WTC11 (cell line): ENCODE measurements around the gene BPIFB2. TPM values are rescaled to one million over a fixed set of nuclear protein-coding genes. Genes with fewer than 3 reads are reported as not detected.

ENCODE experiments used
- ATAC-seq: fragments of 200-7000 bp; cut with Tn5 transposase; 2 replicates; pipeline ENCODE4 v1.10.0; 2021; ENCODE audit warnings: mild to moderate bottlenecking, moderate library complexity
- CTCF ChIA-PET: fragments of 300-600 bp; sonication (Branson Sonifier 250); formaldehyde crosslinking; loops from one replicate; lab custom pipeline; 2021; ENCODE audit warnings: antibody characterized with exemption; lab: Charles Lee
- POLR2A ChIA-PET: fragments of 350-600 bp; sonication (Branson Sonifier 250); formaldehyde crosslinking; loops from one replicate; lab custom pipeline; 2021; ENCODE audit warnings: antibody characterized with exemption; lab: Charles Lee
- DNase-seq: peaks from one replicate; pipeline ENCODE4 v3.0.0; 2021; ENCODE audit warnings: low spot score
- H3K27ac Mint-ChIP-seq: 2 replicates; pipeline ENCODE4 v1.8.0; 2021; ENCODE audit warnings: mixed read lengths
- H3K27me3 Mint-ChIP-seq: 2 replicates; pipeline ENCODE4 v1.8.0; 2021; ENCODE audit warnings: low read depth, mild to moderate bottlenecking, moderate library complexity, mixed read lengths
- H3K36me3 Mint-ChIP-seq: 2 replicates; pipeline ENCODE4 v1.8.0; 2021; ENCODE audit warnings: mixed read lengths
- H3K4me1 Mint-ChIP-seq: 2 replicates; pipeline ENCODE4 v1.8.0; 2022; ENCODE audit warnings: mixed read lengths
- H3K4me3 Mint-ChIP-seq: 2 replicates; pipeline ENCODE4 v1.8.0; 2021; ENCODE audit warnings: mild to moderate bottlenecking, moderate library complexity, mixed read lengths
- H3K9me3 Mint-ChIP-seq: 2 replicates; pipeline ENCODE4 v1.8.0; 2021; ENCODE audit warnings: mixed read lengths
- ATF1 ChIP-seq: sonication (generic); formaldehyde crosslinking; IDR thresholded peaks from 2 replicates; pipeline ENCODE4 v1.8.1; 2023; ENCODE audit warnings: mild to moderate bottlenecking, moderate library complexity, missing genetic modification reagents
- E2F1 ChIP-seq: sonication (generic); formaldehyde crosslinking; IDR thresholded peaks from 2 replicates; pipeline ENCODE4 v1.8.0; 2022; ENCODE audit warnings: mild to moderate bottlenecking, missing genetic modification reagents
- ELF4 ChIP-seq: sonication (generic); formaldehyde crosslinking; IDR thresholded peaks from 2 replicates; pipeline ENCODE4 v1.8.1; 2022; ENCODE audit warnings: low read depth, mild to moderate bottlenecking, moderate library complexity, missing genetic modification reagents
- JAZF1 ChIP-seq: fragments of 250-450 bp; sonication (Bioruptor Pico); IDR thresholded peaks from 2 replicates; pipeline ENCODE4 v1.9.0; 2021; ENCODE audit warnings: moderate library complexity, mild to moderate bottlenecking, inconsistent platforms
- JUN ChIP-seq: sonication (generic); formaldehyde crosslinking; IDR thresholded peaks from 2 replicates; pipeline ENCODE4 v1.8.0; 2023; ENCODE audit warnings: mild to moderate bottlenecking, missing genetic modification reagents
- NFE2L1 ChIP-seq: sonication (generic); formaldehyde crosslinking; IDR thresholded peaks from 2 replicates; pipeline ENCODE4 v1.8.1; 2023; ENCODE audit warnings: missing genetic modification reagents
- NFYB ChIP-seq: sonication (generic); formaldehyde crosslinking; conservative IDR thresholded peaks from 2 replicates; pipeline ENCODE4 v1.8.0; 2022; ENCODE audit warnings: low read depth, missing genetic modification reagents
- NR3C1 ChIP-seq: sonication (generic); formaldehyde crosslinking; conservative IDR thresholded peaks from 2 replicates; pipeline ENCODE4 v1.8.1; 2023; ENCODE audit warnings: low read depth, mild to moderate bottlenecking, missing genetic modification reagents
- PRRX2 ChIP-seq: fragments of 250-450 bp; sonication (Bioruptor Pico); IDR thresholded peaks from 2 replicates; pipeline ENCODE4 v1.8.0; 2021; ENCODE audit warnings: mild to moderate bottlenecking
- SOX15 ChIP-seq: fragments of 250-450 bp; sonication (Bioruptor Pico); IDR thresholded peaks from 2 replicates; pipeline ENCODE4 v1.9.0; 2021; ENCODE audit warnings: mild to moderate bottlenecking
- SP1 ChIP-seq: sonication (generic); formaldehyde crosslinking; conservative IDR thresholded peaks from 2 replicates; pipeline ENCODE4 v1.8.1; 2022; ENCODE audit warnings: missing genetic modification reagents
- TCF7 ChIP-seq: sonication (generic); formaldehyde crosslinking; IDR thresholded peaks from 2 replicates; pipeline ENCODE4 v1.8.0; 2022; ENCODE audit warnings: mild to moderate bottlenecking, low read depth, missing genetic modification reagents, moderate library complexity
- ZNF121 ChIP-seq: sonication (generic); formaldehyde crosslinking; IDR thresholded peaks from 2 replicates; pipeline ENCODE4 v1.8.0; 2023; ENCODE audit warnings: missing genetic modification reagents
- ZNF138 ChIP-seq: sonication (generic); formaldehyde crosslinking; conservative IDR thresholded peaks from 2 replicates; pipeline ENCODE4 v1.8.1; 2022; ENCODE audit warnings: mild to moderate bottlenecking, moderate library complexity, missing genetic modification reagents
- ZNF263 ChIP-seq: sonication (generic); formaldehyde crosslinking; IDR thresholded peaks from 2 replicates; pipeline ENCODE4 v1.8.1; 2022; ENCODE audit warnings: low read depth, mild to moderate bottlenecking, moderate library complexity, missing genetic modification reagents
- ZNF512 ChIP-seq: sonication (generic); formaldehyde crosslinking; IDR thresholded peaks from 2 replicates; pipeline ENCODE4 v1.8.1; 2022; ENCODE audit warnings: missing genetic modification reagents, borderline replicate concordance
- total RNA-seq: library from RNA; stranded (reverse); gene quantifications from 3 replicates; pipeline ENCODE4 v1.2.3, GENCODE V29; 2021
- TF ChIP-seq, protein P1 (sequence below): fragments of 250-450 bp; sonication (Bioruptor Pico); IDR thresholded peaks from 2 replicates; pipeline ENCODE4 v1.8.0; 2021; ENCODE audit warnings: mild to moderate bottlenecking
- TF ChIP-seq, protein P2 (sequence below): sonication (generic); formaldehyde crosslinking; conservative IDR thresholded peaks from 2 replicates; pipeline ENCODE4 v1.8.1; 2023; ENCODE audit warnings: mild to moderate bottlenecking, low read depth, missing genetic modification reagents, moderate library complexity
- TF ChIP-seq, protein P3 (sequence below): sonication (generic); formaldehyde crosslinking; IDR thresholded peaks from 2 replicates; pipeline ENCODE4 v1.8.0; 2023; ENCODE audit warnings: missing genetic modification reagents, mild to moderate bottlenecking, borderline replicate concordance

Gene BPIFB2
- total RNA-seq, 1 experiment from 2014 or later: 0.09 TPM

- TF ChIP-seq ZNF138 (CRISPR knock-in tag) (no peak), PRRX2 (CRISPR knock-in tag) (no peak), SP1 (CRISPR knock-in tag) (no peak)
Measured at GRCh38 chr20:33038243-33038642, 30.7 kb downstream of the BPIFB2 start (continued).

- H3K27me3 Mint-ChIP-seq: peaks cover 26% of the 10 kb centered on the region
- ChIA-PET POLR2A (no interaction called here), CTCF (no interaction called here)
- H3K9me3 Mint-ChIP-seq: peaks cover 36% of the 10 kb centered on the region
- TF ChIP-seq ZNF263 (no peak), NFYB (CRISPR knock-in tag) (no peak), ATF1 (CRISPR knock-in tag) (no peak), JAZF1 (no peak), NR3C1 (CRISPR knock-in tag) (no peak), ZNF121 (CRISPR knock-in tag) (no peak), E2F1 (CRISPR knock-in tag) (no peak), ZNF512 (no peak), SOX15 (CRISPR knock-in tag) (no peak)
- TF ChIP-seq, protein P1, sequence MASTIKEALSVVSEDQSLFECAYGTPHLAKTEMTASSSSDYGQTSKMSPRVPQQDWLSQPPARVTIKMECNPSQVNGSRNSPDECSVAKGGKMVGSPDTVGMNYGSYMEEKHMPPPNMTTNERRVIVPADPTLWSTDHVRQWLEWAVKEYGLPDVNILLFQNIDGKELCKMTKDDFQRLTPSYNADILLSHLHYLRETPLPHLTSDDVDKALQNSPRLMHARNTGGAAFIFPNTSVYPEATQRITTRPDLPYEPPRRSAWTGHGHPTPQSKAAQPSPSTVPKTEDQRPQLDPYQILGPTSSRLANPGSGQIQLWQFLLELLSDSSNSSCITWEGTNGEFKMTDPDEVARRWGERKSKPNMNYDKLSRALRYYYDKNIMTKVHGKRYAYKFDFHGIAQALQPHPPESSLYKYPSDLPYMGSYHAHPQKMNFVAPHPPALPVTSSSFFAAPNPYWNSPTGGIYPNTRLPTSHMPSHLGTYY (CRISPR knock-in tag): no peak
- TF ChIP-seq, all 79 proteins: peak for 0
- H3K4me3 Mint-ChIP-seq: no peak overlapping the region
- DNase-seq: no peak
- peaks cover 20% of the 10 kb centered on the region for H3K36me3 Mint-ChIP-seq
- H3K4me1 Mint-ChIP-seq: no peaks in the 10 kb centered on the region
- no peak overlapping the region for H3K27ac Mint-ChIP-seq
- ATAC-seq: no peak
Measured at GRCh38 chr20:33042430-33042829, 34.9 kb downstream of the BPIFB2 start.

DNA sequence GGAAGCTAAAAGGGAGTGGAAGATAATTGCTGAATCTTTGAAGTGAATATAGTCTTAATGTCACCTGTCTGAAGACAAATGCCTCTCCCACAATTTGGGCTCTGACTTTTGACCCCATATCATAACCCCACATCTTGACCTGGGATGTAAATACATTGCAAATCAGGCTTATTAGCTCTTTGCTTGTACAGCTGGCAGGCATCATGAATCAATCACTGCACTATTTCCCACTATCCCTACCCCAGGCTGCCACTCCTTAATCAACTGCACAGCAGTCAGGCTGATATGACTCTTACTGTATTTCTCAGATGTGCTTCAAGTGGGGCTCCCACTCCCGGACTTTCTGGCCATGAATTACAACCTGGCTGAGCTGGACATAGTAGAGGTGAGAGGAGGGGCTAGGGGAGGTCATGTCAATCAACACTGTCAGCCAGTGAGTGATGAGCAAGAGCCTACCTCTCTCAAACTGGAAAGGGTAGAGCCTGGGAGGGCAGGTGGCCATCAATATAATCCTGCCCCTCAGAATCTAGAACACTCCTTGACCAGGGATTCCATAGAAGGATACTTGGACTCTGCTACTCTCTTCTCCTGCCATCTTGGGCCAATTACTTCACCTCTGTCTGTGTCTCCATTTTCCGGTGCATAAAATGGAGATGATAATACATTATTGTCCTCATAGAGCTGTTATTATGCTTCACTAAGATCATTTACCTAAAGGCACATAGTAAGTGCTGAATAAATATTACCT lies 35.7 kb downstream of the BPIFB2 start:
- Mint-ChIP-seq H3K27me3 (peaks cover 20% of the 10 kb centered on the region), H3K9me3 (peaks cover 38% of the 10 kb centered on the region), H3K27ac (no peak overlapping the region), H3K4me1 (no peaks in the 10 kb centered on the region), H3K36me3 (peaks cover 20% of the 10 kb centered on the region), H3K4me3 (no peak overlapping the region)
- DNase-seq: no peak
- POLR2A ChIA-PET: no interaction called here
- CTCF ChIA-PET: no interaction called here
- no peak for ATAC-seq
- TF ChIP-seq TCF7 (CRISPR knock-in tag): no peak
- TF ChIP-seq, protein P2, sequence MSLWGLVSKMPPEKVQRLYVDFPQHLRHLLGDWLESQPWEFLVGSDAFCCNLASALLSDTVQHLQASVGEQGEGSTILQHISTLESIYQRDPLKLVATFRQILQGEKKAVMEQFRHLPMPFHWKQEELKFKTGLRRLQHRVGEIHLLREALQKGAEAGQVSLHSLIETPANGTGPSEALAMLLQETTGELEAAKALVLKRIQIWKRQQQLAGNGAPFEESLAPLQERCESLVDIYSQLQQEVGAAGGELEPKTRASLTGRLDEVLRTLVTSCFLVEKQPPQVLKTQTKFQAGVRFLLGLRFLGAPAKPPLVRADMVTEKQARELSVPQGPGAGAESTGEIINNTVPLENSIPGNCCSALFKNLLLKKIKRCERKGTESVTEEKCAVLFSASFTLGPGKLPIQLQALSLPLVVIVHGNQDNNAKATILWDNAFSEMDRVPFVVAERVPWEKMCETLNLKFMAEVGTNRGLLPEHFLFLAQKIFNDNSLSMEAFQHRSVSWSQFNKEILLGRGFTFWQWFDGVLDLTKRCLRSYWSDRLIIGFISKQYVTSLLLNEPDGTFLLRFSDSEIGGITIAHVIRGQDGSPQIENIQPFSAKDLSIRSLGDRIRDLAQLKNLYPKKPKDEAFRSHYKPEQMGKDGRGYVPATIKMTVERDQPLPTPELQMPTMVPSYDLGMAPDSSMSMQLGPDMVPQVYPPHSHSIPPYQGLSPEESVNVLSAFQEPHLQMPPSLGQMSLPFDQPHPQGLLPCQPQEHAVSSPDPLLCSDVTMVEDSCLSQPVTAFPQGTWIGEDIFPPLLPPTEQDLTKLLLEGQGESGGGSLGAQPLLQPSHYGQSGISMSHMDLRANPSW (CRISPR knock-in tag): no peak
- TF ChIP-seq PRRX2 (CRISPR knock-in tag): no peak
- TF ChIP-seq SOX15 (CRISPR knock-in tag): no peak
- TF ChIP-seq E2F1 (CRISPR knock-in tag): no peak
- no peak for TF ChIP-seq JUN
- no peak for TF ChIP-seq NFE2L1
- TF ChIP-seq, protein P3, sequence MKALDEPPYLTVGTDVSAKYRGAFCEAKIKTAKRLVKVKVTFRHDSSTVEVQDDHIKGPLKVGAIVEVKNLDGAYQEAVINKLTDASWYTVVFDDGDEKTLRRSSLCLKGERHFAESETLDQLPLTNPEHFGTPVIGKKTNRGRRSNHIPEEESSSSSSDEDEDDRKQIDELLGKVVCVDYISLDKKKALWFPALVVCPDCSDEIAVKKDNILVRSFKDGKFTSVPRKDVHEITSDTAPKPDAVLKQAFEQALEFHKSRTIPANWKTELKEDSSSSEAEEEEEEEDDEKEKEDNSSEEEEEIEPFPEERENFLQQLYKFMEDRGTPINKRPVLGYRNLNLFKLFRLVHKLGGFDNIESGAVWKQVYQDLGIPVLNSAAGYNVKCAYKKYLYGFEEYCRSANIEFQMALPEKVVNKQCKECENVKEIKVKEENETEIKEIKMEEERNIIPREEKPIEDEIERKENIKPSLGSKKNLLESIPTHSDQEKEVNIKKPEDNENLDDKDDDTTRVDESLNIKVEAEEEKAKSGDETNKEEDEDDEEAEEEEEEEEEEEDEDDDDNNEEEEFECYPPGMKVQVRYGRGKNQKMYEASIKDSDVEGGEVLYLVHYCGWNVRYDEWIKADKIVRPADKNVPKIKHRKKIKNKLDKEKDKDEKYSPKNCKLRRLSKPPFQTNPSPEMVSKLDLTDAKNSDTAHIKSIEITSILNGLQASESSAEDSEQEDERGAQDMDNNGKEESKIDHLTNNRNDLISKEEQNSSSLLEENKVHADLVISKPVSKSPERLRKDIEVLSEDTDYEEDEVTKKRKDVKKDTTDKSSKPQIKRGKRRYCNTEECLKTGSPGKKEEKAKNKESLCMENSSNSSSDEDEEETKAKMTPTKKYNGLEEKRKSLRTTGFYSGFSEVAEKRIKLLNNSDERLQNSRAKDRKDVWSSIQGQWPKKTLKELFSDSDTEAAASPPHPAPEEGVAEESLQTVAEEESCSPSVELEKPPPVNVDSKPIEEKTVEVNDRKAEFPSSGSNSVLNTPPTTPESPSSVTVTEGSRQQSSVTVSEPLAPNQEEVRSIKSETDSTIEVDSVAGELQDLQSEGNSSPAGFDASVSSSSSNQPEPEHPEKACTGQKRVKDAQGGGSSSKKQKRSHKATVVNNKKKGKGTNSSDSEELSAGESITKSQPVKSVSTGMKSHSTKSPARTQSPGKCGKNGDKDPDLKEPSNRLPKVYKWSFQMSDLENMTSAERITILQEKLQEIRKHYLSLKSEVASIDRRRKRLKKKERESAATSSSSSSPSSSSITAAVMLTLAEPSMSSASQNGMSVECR (CRISPR knock-in tag): no peak
- no peak for TF ChIP-seq ELF4 (CRISPR knock-in tag)
